ENCODE measurements around the gene OPN3.

Gene OPN3

GRCh38 chr1:241646201-241646600 is 6.0 kb upstream of the OPN3 start:
- no peak for DNase-seq (ENCODE audit: low read depth in 3 of 3)

DNA sequence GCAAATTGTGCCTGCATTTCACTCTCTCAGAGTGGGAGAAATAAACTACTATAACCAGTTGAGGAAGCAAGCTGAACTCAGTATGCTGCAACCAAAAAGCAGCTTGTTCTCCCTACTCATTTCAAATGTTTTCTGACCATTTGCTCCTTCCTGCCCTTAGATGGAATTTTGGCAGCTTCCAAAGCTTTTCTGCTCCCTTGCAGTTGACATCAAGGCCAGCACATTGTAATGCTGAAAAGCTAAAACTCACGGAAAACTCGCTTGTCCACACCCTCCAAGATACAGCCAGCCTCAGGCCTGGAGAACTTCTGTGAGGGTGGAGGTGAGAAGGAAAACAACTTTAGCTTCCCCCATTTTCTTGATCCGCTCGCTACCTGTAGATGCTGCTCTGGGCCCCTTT is 5.0 kb upstream of the OPN3 start:
- no peak for DNase-seq (ENCODE audit: low read depth in 3 of 3)

DNA sequence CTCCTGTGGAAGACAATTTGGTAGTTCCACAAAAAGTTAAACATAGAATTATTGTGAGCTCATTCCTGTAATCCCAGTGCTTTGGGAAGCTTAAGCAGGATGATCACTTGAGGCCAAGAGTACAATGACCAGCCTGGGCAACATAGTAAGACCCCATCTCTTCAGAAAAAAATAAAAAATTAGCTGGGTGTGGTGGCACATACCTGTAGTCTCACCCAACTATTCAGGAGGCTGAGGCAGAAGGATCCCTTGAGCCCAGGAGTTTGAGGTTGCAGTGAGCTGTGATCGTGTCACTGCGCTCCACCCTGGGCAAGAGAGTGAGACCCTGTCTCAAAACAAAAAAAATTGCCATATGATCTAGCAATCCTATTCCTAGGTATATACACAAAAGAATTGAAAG is 4.1 kb upstream of the OPN3 start:
- no peak for DNase-seq (ENCODE audit: low read depth in 3 of 3)

DNA sequence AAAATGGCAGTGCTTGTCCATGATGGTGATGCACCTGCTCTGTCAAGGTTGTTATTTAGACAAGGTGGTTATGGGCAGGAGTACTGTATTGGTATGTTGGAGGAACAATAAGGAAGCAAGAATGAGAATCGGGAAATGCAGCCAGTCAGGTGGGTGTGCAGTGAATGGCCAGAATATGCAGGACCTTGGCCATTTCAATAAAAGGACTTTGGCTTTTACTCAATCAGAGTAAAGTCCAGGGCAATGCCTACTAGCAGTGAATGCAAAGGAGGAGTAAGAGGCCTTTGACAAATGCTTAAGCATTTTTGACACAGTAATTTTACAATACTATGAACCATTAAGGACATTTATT is 2.4 kb upstream of the OPN3 start:
- no peak for DNase-seq (ENCODE audit: low read depth in 3 of 3)

DNA sequence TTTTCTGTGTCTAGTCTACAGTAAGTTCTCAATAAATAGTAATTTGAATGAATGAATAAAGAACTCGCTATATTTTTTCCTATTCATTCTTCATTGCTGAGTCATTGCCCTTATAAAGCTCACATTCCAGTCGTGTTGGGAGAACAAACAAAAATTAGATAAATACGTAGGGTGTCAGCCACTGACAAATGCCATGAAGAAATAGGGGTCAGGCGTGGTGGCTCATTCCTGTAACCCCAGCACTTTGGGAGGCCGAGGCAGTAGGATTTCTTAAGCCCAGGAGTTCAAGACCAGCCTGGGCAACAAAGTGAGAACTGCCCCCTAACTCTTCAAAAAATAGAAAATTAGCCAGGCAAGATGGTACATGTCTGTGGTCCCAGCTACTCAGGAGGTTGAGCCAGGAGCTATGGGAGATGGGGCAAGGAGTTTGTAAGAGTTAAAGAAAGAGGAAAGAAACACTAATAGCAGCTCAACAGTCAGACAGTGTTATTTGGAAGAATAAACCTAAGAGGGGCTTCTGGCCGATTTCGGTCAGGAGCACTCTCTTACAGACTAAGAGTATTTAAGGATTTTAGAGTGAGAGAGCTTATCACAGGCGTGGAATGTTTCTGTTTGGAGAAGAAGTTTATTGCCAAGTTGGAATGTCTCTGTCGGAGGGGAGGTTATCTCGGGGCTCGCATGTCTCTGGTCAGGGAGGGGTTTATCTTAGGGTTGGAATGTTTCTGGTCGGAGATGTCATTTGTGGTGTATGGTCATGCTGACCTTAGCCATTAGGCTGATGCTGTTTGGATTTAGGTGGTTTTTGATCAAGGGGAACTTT is 1.8 kb upstream of the OPN3 start:
- DNase-seq (ENCODE audit: low read depth in 3 of 3): no peak

DNA sequence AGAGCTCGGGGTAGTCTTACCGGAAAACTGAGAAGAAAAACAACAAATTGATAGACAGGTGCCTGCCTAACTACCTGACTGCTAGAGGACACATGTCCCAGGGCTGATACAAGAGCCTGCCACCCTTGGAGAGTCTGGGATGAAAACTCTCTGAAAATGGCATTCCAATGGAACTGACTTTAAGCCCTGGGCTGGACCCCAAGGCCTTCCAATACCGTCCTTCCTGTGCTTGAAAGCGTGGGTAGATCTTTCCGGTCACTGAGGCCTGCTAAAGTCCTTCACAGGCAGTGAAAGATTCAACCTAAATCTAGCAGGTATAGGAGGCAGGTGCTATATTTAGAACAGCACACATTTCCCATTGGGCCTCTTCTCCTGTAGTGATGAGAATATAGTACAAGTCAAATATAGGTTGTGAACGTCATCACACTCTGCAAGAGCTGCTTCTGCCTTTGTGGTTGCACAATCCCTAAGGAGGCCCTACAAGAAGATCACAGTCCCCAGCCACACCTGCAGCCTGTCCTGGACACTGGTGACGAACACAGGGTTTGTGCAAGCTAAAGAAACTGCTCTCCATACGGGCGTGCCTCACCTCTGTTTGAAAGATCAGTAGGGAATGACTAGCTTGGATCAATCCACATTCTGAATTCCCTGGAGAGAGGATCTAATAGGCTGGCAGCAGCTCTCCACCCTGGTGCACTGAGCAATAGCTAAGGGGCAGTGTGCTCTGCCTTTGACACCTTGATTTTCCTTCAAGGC is 876 bp upstream of the OPN3 start:
- DNase-seq (ENCODE audit: low read depth in 3 of 3): no peak

GRCh38 chr1:241639623-241640148 is 483 bp downstream of the OPN3 start:
- peak in 2 of 3 experiments; percentile 14 to 27 for DNase-seq (ENCODE audit: low read depth in 3 of 3)

- DNase-seq (ENCODE audit: low read depth in 3 of 3): no peak
Observed at GRCh38 chr1:241638909-241639622, 1.1 kb downstream of the OPN3 start.

GRCh38 chr1:241638099-241638682 is 2.0 kb downstream of the OPN3 start:
- no peak for DNase-seq (ENCODE audit: low read depth in 3 of 3)

- DNase-seq (ENCODE audit: low read depth in 3 of 3): no peak
Observed at GRCh38 chr1:241637604-241638003, 2.6 kb downstream of the OPN3 start.

DNA sequence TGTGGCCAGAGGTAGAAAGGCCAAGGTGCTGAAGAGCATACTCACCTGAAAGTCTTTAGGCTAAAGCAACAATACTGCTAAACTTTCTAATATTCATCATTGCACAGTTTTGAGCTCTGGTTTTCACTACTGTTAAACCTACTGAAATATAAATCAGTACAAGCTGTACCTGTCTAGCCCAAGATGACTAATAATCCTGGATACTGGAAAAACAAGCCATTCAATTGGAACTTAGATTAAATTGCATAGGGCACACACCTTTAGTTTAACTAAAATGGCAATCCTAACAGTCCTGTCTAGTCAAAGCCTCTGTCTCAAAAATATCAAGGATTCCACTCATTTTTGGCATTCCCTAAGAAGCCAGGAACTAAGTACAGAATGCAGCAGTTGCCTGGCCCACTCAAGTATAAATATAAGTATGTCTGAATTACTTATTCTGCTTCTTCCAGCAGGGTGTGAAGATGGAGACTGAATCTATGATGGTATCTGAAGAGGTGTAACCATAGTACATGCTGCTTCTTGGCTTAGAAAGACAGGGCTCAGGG is 3.1 kb downstream of the OPN3 start:
- DNase-seq (ENCODE audit: low read depth in 3 of 3): no peak

- DNase-seq (ENCODE audit: low read depth in 3 of 3): no peak
Observed at GRCh38 chr1:241636291-241636690, 3.9 kb downstream of the OPN3 start.

GRCh38 chr1:241635556-241636152 is 4.5 kb downstream of the OPN3 start:
- no peak for DNase-seq (ENCODE audit: low read depth in 3 of 3)

DNA sequence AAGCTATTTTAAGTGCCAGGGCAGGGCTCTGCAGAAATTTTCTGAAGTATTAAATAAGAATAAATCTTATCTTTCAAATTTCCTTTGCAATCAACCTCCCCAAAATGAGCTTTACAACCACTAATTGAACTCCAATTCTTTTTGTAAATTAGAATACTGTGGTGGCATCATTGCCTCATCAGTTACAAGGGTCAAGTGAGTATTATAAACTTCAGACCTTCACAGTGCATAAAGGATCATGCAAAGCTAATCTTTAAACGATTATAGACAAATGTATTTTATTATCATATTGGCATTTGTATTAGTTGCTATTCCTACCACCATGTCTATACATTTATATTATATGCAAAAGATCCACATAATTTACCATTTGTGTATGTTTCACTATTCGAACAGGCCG is 7.2 kb downstream of the OPN3 start:
- no peak for DNase-seq (ENCODE audit: low read depth in 3 of 3)

- DNase-seq (ENCODE audit: low read depth in 3 of 3): no peak
Observed at GRCh38 chr1:241631674-241632073, 8.5 kb downstream of the OPN3 start.

DNA sequence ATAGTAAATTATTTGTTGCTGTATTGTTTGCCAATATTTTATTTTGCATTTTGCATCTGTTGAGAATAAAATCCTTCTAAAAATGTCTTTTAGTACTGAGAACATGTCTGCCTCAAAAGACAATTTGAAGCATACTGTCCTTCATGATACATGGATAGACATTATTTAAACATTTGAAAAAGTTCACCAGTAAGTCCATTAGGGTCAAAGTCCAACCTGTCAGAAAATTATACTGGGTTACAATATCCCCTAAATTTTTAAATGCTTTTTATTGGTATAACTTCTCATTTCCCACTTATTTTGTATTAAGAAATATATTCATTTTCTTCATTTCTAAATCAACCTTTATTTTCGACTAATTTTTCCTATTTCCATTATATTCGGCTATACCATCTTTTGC is 9.3 kb downstream of the OPN3 start:
- no peak for DNase-seq (ENCODE audit: low read depth in 3 of 3)

DNA sequence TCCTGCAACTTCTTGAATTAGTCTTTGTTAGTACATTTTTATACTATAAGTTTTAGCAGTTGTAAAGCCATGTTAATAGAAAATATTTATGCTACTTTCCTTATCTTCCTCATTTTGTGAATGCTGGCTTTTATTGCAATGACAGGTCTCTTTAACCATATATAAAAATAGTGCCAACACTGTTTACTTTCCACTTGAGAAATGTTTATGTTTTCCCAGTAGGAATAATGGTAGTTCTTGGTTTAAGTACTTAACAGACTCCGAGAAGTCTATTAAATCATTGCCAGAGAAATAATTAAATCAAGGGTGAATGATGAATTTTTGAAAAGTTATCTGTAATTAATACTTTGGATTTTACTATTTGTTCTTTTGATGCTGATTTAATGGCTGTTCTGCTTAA is 9.7 kb downstream of the OPN3 start:
- DNase-seq (ENCODE audit: low read depth in 3 of 3): no peak

- DNase-seq (ENCODE audit: low read depth in 3 of 3): no peak
Observed at GRCh38 chr1:241630005-241630404, 10.2 kb downstream of the OPN3 start.

DNA sequence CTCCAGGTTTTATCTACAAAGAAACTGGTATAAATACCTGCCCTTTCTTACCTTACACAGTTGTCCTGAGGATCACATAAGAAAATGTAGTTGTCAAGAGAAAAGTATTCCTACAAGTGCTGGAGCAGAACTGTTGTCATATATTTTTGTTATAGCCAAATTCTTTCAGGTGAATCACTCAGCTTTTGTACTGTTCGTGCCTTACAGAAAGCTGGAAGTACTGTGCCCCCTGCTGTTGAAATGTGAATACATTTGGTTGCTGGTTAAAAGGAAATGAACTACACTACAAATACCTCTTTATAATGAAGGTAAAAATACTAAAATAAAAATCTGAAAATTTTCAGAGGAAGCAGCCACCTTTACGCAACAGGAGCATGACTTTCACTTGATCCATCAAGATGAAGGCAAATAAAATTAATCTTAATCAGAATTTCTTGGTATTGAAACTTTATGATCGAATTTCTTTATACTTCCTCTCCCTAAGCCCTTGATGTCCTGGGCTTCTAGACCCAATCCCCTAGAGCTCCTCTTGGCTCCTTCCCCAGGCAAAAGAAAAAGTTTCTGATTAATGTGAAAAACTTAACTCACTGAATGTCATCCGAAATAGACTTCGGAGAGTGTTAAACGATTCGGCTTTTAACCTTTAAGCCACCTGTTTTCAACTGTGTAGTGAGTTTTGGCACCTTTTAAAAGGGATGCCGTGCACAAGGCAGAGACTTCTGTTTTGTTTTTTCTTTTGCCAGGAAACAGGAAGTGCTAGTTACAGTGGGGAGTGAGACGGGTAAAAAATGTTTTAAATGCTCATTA is 12.5 kb downstream of the OPN3 start:
- DNase-seq (ENCODE audit: low read depth in 3 of 3): peak in 1 of 3 experiments; percentile 33

DNA sequence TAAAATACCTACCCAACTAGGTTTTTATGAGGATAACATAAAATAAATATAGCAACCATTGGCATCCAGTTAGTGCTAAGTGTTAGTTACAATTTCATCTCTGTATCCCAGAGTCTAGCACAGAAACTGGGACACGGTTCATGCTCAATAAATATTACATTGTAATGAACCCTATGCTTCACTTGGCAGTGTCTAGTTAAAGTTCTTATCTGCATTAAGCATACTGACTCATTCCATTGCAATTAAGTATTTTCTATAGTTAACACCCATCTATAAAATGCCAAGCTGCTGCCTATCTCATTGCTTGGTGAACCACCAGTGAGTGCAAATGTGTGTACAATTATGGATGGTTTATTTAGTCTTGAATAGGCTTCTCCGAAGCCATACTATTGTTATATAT is 15.2 kb downstream of the OPN3 start:
- DNase-seq (ENCODE audit: low read depth in 3 of 3): no peak

- DNase-seq (ENCODE audit: low read depth in 3 of 3): no peak
Observed at GRCh38 chr1:241622669-241623068, 17.5 kb downstream of the OPN3 start.

Data from stimulated activated CD4-positive, alpha-beta T cell treated with anti-CD3 and anti-CD28 coated beads, TNF-alpha, amount 100 ng/mL, for 24 hours (primary cell).